Measurements from ENCODE around the gene SLC30A2. TPM values are rescaled to one million over a fixed set of nuclear protein-coding genes. Genes with fewer than 3 reads are reported as not detected.

SLC30A2 gene
- total and polyA plus RNA-seq, 8 donors = 0.30 to 2.0 (median 0.46) TPM; not detected in 5

DNA sequence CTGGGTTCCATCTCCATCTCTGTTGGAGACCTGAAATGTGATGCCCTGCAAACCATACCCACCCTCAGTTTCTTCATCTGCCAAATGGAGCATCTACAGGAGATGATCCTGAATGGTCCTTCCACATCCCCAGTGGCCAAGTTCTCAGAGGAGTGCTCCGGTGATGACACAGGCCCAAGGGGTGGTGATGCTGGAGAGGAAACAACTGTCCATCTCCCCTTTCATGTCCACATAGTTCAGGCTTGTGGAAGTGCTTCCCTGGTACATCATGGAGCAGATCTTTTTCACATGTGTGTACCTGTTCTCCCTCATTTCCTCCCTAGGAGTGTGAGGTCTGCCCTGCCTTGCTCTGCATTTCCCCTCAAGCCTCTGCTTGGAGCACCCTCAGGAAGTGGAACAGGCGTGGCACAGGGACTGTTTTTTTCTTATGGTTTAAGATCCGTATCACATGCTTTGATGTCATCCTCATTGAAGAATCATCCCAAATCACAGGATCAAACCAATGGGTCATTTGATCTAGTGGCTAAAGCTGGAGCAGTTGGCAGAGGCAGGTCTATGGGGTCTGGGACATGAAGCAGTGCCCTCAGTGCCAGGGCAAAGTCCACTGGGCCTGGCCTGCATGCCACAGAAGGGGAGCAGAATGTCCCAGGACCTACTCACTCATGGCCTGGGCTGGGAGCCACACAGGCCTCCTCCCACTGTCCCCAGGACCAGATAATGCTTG lies 29.7 kb upstream of the SLC30A2 start:
- TF ChIP-seq EP300 (IDR thresholded peaks at IDR 0.05) (no peak), POLR2AphosphoS5 (IDR thresholded peaks at IDR 0.05) (no peak), POLR2A (IDR thresholded peaks at IDR 0.05) (no peak)
- TF ChIP-seq, protein P1, sequence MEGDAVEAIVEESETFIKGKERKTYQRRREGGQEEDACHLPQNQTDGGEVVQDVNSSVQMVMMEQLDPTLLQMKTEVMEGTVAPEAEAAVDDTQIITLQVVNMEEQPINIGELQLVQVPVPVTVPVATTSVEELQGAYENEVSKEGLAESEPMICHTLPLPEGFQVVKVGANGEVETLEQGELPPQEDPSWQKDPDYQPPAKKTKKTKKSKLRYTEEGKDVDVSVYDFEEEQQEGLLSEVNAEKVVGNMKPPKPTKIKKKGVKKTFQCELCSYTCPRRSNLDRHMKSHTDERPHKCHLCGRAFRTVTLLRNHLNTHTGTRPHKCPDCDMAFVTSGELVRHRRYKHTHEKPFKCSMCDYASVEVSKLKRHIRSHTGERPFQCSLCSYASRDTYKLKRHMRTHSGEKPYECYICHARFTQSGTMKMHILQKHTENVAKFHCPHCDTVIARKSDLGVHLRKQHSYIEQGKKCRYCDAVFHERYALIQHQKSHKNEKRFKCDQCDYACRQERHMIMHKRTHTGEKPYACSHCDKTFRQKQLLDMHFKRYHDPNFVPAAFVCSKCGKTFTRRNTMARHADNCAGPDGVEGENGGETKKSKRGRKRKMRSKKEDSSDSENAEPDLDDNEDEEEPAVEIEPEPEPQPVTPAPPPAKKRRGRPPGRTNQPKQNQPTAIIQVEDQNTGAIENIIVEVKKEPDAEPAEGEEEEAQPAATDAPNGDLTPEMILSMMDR (IDR thresholded peaks at IDR 0.05) = no peak
- 57 to 78% (median 62%) methylated on average over 2 to 3 of the region's 3 CpGs for WGBS, 5 donors
- peak overlapping the region in 1 of 5 donors; percentile 9 for H3K27ac ChIP-seq

DNA sequence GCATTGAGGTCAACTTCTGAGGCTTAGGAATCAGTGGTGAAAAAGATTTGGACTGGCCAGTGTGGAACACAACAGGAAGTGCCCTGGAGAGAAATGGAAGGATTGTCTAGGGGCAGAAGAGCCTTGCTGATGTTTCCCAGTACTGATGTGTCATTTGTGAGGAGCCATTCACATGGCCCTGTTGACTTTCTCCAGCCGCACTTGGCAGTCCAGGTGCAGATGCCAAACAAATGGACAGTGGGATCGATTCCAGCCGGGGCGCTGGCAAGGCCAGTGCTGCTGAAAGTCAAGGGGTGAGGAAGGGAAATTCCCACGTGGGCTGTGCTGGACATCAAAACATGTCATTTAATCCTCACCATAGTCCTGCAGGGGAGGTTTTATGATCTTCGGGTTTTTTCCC lies 26.4 kb upstream of the SLC30A2 start:
- no peak overlapping the region for H3K4me3 ChIP-seq
- intact Hi-C loops (cut with DNase I; ENCODE audit: low total_unique reads) = no loop called here
- peak in 1 of 2 donors; percentile 70 for DNase-seq
- H3K4me1 ChIP-seq = peaks cover 3 to 23% (median 14%) of the 10 kb centered on the region in 4 donors
- no peak overlapping the region for H3K27ac ChIP-seq
- H3K27me3 ChIP-seq = peaks cover 0 to 29% (median 10%) of the 10 kb centered on the region in 3 donors
- TF ChIP-seq EP300 (IDR thresholded peaks at IDR 0.05) = no peak
- TF ChIP-seq POLR2A (IDR thresholded peaks at IDR 0.05) = no peak
- TF ChIP-seq, protein P1 (IDR thresholded peaks at IDR 0.05) = no peak
- no peak for TF ChIP-seq POLR2AphosphoS5 (IDR thresholded peaks at IDR 0.05)
- H3K9me3 ChIP-seq = no peaks in the 10 kb centered on the region
- 18 to 38% (median 34%) methylated on average over 6 of the region's 6 CpGs for WGBS, 5 donors
- no peaks in the 10 kb centered on the region for H3K36me3 ChIP-seq

More for the DNA sequence above, 29.7 kb upstream of the SLC30A2 start:
- H3K4me1 ChIP-seq = peaks cover 0 to 34% (median 18%) of the 10 kb centered on the region in 4 donors
- intact Hi-C loops (cut with DNase I; ENCODE audit: low total_unique reads) = no loop called here
- no peak overlapping the region for H3K4me3 ChIP-seq
- no peaks in the 10 kb centered on the region for H3K36me3 ChIP-seq
- no peaks in the 10 kb centered on the region for H3K9me3 ChIP-seq
- DNase-seq = peak in 1 of 2 donors; percentile 42
- peaks cover 0 to 12% (median 10%) of the 10 kb centered on the region in 3 donors for H3K27me3 ChIP-seq

DNA sequence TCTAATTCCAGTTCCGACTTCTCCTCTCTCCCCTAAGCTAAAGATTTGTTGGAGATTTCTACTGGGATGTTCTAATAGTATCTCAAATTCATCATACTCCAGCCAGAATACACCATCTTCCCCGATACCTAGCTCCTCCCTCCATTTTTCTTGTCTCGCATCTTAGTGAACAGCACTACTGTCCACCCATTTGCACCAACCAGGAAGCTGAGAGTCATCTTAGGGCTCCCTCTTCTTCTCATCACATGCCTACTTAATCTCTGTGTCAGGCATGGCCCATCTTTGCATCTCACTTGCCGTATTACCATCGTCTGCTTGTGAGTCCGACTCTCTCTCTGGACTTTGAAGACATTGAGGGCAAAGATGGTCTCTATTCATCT lies 25.0 kb upstream of the SLC30A2 start:
- intact Hi-C loops (cut with DNase I; ENCODE audit: low total_unique reads) = no loop called here
- peaks cover 0 to 34% (median 10%) of the 10 kb centered on the region in 3 donors for H3K27me3 ChIP-seq
- no peaks in the 10 kb centered on the region for H3K9me3 ChIP-seq
- no peaks in the 10 kb centered on the region for H3K36me3 ChIP-seq
- H3K27ac ChIP-seq = no peak overlapping the region
- TF ChIP-seq, protein P1 (IDR thresholded peaks at IDR 0.05) = no peak
- no peak for TF ChIP-seq POLR2AphosphoS5 (IDR thresholded peaks at IDR 0.05)
- no peak for TF ChIP-seq EP300 (IDR thresholded peaks at IDR 0.05)
- no peak for TF ChIP-seq POLR2A (IDR thresholded peaks at IDR 0.05)
- WGBS, 5 donors = 89 to 97% (median 93%) methylated on average over 6 of the region's 6 CpGs
- H3K4me1 ChIP-seq = peaks cover 7 to 29% (median 19%) of the 10 kb centered on the region in 4 donors
- no peak for DNase-seq
- H3K4me3 ChIP-seq = no peak overlapping the region

GRCh38 chr1:26070296-26070962 lies 24.5 kb upstream of the SLC30A2 start:
- intact Hi-C loops (cut with DNase I; ENCODE audit: low total_unique reads) = no loop called here
- TF ChIP-seq, protein P1 (IDR thresholded peaks at IDR 0.05) = no peak
- no peak for TF ChIP-seq EP300 (IDR thresholded peaks at IDR 0.05)
- no peak for TF ChIP-seq POLR2A (IDR thresholded peaks at IDR 0.05)
- TF ChIP-seq POLR2AphosphoS5 (IDR thresholded peaks at IDR 0.05) = no peak
- peaks cover 0 to 29% (median 10%) of the 10 kb centered on the region in 3 donors for H3K27me3 ChIP-seq

More at GRCh38 chr1:26070296-26070962, 24.5 kb upstream of the SLC30A2 start:
- peaks cover 7 to 24% (median 19%) of the 10 kb centered on the region in 4 donors for H3K4me1 ChIP-seq
- DNase-seq = no peak
- WGBS, 5 donors = 88 to 95% (median 94%) methylated on average over 4 of the region's 4 CpGs
- H3K36me3 ChIP-seq = no peaks in the 10 kb centered on the region
- no peak overlapping the region for H3K4me3 ChIP-seq
- H3K27ac ChIP-seq = no peak overlapping the region
- H3K9me3 ChIP-seq = no peaks in the 10 kb centered on the region
